Measurements from ENCODE around the gene STX1B.
"Not testable (repeated sequence)": the region's sequence is repeated elsewhere in the genome, so short reads cannot be mapped to it uniquely, and the experiment has no call there.

STX1B gene

GRCh38 chr16:31013292-31013691 lies 2.9 kb upstream of the STX1B start:
- not testable (repeated sequence) for DNase-seq (ENCODE audit: low read depth in 2 of 2)

GRCh38 chr16:31011815-31012214 lies 1.4 kb upstream of the STX1B start:
- DNase-seq (ENCODE audit: low read depth in 2 of 2): not testable (repeated sequence)

DNA sequence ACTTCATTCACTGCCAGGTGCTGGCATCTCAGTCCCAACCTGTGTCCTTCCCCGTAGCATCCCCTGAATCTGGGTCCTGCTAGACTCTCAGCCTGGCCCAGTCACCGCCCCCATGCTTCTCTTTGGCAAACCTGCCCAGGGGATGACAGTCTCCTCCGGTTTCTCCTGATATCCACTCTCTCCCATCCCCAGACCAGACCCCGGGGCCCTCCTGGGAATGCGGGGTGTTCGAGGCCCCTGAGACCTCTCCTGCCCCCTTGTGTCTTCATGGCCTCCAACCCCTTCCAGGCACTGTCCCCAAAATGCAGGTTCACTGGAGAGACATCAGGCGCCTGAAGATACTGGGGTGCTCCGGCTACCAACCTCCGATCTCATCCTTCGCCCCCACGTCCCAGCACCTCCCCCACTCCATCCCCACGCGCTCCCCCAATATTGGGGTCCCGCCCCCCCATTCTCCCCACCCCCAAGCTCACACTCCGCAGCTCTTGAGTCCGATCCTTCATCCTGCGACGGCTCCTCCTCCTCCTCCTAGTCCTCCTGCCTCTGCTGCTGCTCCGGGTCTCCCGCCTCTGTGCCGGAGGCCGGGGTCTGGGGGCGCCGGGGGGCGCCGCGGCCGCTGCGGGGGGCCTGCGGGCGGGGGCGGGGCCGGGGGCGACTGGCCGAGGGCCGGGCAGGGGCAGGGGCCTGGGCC lies 399 bp downstream of the STX1B start:
- DNase-seq (ENCODE audit: low read depth in 2 of 2): no peak

DNA sequence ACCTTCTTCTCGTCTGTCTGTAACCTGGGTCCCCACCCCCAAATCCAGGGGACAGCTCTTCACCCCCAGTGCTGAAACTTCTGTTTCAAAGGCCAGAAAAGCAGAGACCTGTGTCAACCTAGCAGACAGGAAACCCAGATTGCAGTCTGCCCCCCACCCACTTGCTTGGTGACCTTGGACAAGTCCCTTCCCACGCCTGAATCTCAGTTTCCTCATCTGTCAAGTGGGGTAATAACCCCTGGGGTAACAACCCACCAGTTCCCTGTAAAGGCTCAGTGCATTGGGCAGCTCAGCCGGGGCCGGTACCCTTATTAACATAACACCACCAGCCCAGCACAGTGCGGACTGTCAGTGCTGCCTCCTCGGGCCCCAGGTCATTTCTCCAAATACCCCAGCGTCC lies 1.3 kb downstream of the STX1B start:
- DNase-seq (ENCODE audit: low read depth in 2 of 2): no peak

DNA sequence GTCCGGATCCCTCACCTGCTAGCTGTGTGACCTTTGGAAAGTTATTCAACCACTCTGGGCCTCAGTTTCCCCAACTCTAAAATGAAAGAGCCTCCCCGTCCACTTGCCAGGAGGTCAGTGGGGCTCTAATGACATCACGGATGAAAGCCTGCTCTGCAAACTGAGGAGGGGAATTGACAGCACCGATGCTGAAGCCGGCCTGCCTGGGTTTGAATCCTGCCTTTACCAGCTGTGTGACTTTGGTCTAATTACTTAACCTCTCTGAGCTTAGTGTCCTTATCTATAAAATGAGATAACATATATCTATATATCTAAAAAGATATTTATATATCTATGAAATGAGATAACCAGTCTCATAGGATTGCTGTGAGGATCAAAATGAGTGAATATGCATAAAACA lies 1.9 kb downstream of the STX1B start:
- DNase-seq (ENCODE audit: low read depth in 2 of 2): no peak

DNA sequence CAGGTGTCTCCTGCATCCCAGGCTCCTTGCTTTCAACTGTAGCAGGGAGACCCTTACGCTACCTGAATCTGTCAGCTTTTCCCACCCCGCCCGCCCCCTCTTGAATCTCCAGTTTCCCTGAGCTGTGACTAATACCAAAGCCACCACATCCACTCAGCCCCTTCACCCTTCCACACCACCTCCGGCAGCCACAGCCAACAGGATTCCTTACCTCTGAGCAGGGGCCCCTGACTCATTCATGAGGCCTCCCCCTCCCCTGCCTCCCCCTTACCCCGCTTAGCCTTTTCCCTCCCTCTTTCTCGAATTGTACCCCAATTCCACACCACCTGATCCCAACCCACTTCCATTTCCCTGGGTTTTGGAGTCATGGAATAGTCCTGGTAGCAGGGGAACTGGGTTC lies 2.3 kb downstream of the STX1B start:
- DNase-seq (ENCODE audit: low read depth in 2 of 2): no peak

GRCh38 chr16:31007684-31008083 lies 2.8 kb downstream of the STX1B start:
- no peak for DNase-seq (ENCODE audit: low read depth in 2 of 2)

GRCh38 chr16:31006589-31006988 lies 3.8 kb downstream of the STX1B start:
- no peak for DNase-seq (ENCODE audit: low read depth in 2 of 2)

- DNase-seq (ENCODE audit: low read depth in 2 of 2): no peak
Observed at GRCh38 chr16:31006086-31006385, 4.4 kb downstream of the STX1B start.

- no peak for DNase-seq (ENCODE audit: low read depth in 2 of 2)
Observed at GRCh38 chr16:31005350-31006085, 4.9 kb downstream of the STX1B start.

DNA sequence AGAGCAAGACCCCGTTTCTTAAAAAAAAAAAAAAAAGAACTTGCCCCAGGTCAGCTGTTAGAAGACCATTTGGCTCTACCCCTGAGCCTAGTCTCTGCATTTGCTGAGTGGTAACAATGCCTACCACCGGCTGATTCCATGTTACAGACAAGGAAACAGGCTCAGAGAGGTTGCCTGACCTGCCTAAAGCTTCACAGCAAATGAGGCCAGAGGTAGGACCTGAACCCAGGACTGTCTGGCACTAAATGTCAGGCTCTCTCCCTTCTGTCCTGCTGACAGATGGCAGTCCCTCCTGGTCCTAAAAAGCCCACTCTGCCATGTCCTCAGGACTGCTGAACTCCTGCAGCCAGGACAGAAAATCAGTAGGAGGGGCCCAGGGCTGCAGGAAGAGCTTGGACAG lies 5.8 kb downstream of the STX1B start:
- DNase-seq (ENCODE audit: low read depth in 2 of 2): no peak

- no peak for DNase-seq (ENCODE audit: low read depth in 2 of 2)
Observed at GRCh38 chr16:31003744-31004143, 6.7 kb downstream of the STX1B start.

- no peak for DNase-seq (ENCODE audit: low read depth in 2 of 2)
Observed at GRCh38 chr16:31002862-31003341, 7.5 kb downstream of the STX1B start.

DNA sequence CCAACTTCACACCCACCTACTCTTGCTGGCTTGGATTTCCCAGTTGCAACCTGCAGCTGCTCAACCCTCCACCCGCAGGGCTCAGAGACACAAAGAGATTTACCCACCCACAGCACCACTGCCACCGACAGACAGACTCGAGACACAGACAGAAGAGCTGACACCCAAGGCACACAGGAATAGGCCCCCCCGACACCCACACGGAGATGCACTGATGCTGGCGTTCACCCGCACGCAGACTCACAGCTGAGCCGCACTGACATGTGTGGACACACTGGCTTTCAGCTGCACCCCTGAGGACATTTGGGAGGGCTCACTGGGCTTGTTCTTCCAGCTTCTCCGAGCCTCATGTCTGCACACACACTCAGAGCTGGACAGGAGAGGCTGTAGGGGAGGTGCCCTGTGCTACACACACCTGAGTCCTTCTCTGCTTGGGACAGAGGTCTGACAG lies 8.2 kb downstream of the STX1B start:
- DNase-seq (ENCODE audit: low read depth in 2 of 2): no peak

GRCh38 chr16:31001507-31002249 lies 8.8 kb downstream of the STX1B start:
- DNase-seq (ENCODE audit: low read depth in 2 of 2): no peak

DNA sequence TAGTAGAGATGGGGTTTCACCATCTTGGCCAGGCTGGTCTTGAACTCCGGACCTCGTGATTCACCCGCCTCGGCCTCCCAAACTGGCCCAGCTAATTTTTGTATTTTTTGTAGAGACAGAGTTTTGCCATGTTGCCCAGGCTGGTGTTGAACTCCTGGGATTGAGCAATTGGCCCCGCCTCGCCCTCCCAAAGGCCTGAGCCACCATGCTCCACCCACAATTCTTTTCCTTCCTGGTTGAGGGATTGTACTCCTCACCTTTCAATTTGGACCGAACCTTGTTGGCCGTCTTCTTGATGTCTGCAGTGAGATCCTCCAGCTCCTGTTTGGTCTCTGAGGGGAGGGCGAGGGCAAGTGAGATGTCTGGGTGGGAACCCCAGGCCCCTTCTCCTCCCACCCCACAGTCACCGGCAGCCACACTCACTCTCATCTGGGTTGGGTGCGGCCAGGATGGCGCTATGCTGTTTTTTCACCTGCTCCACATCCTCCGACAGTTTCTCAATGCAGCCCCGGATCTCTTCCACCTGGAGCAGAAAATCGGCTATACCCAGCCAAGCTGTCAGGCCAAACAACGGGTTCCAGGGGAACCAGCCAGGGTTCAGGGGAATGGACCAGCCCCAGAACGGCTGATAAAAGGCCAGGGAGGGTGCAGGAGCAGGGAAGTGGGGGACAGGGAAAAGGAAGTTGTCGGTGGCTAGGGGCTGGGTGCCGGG lies 9.6 kb downstream of the STX1B start:
- DNase-seq (ENCODE audit: low read depth in 2 of 2): no peak

DNA sequence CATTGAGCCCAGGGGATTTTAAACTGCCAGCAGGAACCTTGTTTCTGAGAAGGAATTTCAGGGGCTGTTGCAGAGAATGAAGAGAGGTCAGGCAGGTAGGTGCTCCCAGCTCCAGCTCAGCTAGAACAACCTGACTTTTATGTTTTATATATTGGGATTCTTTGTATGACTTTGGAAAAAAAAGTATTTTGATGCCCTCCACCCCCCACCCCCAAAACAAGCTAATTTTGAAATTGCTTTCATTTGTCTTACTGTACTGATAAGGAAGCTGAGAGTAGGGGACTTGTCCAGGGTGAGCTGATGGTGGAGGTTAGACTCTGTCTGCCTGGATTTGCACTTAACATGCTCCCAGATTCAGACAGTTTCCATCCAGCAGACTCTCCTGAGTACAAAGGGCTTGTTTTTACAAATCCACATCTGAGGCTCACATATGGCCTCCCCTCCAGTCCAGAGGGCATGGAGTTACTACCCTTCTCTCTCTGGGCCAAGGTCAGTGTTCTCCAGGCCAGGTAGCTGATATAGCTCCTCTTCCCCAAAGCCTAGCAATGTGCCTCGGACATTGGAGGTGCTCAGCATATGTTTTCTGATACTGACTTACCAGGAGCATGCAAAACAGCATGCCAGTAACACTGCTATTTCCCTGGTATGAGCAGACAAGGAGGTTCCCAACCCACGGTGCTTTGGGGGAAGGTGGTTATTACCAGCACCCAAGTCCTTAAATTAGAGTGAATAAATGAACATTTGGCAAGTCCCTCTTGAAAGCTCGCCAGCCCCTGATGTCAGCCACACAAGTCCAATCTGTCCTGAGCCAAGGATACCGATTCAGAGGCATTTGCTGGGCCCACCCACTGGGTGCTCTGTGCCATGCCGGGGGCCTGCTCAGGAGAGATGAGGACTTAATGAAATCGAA lies 11.3 kb downstream of the STX1B start:
- DNase-seq (ENCODE audit: low read depth in 2 of 2): no peak

GRCh38 chr16:30997725-30998711 lies 12.4 kb downstream of the STX1B start:
- DNase-seq (ENCODE audit: low read depth in 2 of 2): no peak

- DNase-seq (ENCODE audit: low read depth in 2 of 2): peak; percentile 69 to 70
Observed at GRCh38 chr16:30996985-30997724, 13.3 kb downstream of the STX1B start.

All from stimulated activated CD8-positive, alpha-beta memory T cell treated with anti-CD3 and anti-CD28 coated beads, Interleukin-7, amount 100 ng/mL, for 1 hour (primary cell).